Fibroblast of skin of abdomen (primary cell): Measurements from ENCODE around the gene DCST1.

Experiments used
- DNase-seq: peaks from one replicate; pipeline ENCODE4 v3.0.0-alpha.2; 2013

Gene DCST1

DNA sequence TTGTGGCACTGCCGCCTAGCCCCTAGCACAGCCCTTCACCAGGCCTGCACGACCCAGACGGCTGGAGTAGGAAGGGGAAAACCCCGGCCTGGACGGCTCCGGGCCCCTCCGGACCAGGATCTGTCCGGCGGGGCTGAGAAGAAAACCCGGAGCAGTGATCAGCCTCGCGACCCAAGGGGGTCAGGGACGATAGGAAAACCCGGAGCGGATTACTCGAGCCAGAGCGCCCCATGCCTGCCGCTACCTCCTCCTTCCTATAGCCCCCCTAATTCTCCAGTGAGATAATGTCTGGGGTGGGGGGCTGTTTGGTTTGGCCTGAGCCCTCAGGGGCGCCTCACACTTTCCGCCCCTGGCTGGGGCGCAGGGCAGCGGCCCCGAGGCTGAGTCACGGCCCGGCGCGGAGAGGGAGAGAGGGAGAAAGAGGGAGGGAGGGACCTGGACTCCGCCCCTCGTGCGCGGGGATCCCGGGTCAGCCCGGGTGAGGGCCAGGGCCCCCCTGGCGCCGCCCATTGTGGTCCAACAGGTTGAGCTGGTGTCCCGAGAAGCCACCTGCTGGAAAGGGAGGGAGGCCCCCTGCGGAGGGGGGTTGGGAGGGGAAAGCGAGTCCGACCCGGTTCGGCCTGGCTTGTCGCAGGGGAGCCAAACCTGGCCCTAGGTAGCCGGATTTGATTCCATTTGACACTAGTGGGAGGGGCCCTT is 32.7 kb upstream of the DCST1 start:
- peak; percentile 86 for DNase-seq

DNA sequence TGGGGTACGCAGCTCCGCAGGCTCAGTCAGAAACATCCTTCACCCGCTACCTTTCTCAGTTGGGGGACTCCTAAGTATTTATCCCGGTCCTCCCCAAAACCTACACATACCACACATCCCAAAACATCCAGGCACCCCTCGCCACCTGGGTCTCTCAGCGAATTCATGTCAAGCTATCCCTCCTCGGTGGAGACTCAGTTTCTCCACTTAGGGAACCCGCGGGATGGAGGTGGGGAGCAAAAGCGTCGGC is 32.3 kb upstream of the DCST1 start:
- no peak for DNase-seq

DNA sequence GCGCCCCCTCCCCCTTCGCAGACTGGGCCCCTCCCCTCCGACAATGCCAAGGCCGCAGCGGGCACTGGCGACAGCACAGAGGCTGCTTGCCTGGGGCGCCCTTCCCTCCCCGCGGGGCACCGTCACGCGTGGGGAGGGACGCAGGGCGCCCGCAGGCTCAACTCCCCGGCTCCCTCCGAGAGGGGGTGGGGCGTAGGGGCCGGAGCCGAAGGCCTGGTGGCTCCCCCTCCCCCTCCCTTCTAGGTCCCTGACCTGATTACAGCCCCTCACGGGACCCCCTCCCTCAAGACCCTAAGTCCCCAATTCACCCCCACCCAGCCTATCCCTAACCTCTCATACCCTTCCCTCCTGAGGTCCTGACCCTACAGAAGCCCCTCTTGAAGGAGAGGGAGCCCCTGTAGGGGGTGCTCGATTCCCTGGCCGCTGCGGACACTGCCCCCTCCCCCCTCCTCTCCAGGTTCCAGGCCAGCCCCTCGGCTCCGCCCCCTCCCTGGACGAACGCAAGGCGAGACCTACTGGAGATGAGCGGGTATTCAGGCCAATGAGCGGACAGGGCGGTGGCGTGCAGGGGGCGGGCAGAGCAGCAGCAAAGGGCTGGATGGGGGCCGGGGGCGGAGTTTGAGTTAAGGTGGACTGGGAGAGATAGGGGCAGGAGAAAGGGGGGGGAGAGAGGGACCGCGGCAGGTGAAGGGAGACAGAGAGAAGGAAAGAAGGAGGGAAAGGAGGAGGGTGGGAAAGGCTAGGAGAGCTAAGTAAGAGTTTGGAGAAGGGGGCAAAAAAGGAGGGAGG is 31.8 kb upstream of the DCST1 start:
- DNase-seq = peak; percentile 99

DNA sequence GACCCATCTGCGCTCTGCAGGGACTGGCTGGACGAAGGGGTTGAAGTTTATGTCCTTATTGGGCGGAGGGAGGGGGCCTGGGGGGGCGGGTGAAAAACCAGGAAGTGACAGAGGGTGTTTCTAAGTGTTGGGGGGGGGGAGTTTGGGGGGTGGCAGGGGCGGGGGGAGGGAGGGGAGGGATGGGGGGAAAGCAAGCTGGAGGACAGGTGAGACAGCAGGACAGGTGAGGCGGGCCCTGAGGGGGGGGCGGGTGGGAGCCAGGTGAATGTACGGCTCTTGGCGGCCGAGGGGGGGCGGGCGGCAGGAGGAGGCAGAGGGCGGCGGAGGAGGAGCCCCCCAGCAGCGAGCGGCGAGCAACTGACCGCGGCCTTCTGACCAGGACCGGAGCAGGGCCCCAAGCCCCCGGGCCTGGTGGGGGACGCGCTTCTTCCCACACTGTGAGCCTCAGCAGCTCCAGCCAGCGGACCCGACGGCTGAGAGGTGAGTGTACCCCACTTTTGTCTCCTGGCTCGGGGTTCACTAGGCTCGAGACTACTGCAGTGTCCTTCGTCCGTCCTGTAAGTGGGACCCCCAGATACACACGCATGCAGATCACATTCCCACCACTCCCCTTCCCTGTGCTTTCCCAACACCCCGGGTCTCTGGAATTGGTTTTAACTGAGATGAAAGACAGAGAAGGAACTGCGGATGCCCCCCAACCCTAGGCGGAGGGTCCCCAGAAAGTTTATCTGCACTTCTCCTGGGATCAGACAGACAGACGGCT is 31.0 kb upstream of the DCST1 start, which contains the start of gene ZBTB7B:
ZBTB7B (plus strand) TSS at position 339 of the 763 bp plus-strand sequence. CDS start 11,859 bp downstream, outside the sequence.
- DNase-seq = no peak

DNA sequence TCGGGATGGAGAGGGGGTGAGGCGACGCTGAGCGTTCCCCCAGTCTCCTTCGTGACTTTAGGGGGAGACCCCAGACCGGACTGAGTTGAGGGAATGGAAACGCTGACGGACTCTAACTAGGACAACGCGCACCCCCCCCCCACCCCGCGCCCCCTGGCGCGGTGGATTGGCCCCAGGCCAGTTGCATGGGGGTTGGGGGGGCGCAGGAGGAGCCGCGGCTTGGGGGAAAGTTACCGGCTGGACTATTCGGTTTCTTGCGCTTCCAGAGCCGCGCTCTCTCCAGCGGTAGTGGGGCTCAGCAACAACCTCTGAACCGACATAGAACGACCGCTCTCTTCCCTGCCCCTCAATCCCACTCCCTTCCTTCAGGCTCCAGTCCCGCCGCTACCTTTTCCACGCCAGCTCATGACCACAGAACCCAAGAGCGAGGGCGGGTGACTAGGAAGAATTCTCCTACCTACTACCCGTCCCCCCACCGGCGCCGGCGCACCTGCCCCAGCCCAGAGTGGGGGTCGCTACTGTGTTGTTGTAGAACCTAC is 30.3 kb upstream of the DCST1 start:
- no peak for DNase-seq

DNA sequence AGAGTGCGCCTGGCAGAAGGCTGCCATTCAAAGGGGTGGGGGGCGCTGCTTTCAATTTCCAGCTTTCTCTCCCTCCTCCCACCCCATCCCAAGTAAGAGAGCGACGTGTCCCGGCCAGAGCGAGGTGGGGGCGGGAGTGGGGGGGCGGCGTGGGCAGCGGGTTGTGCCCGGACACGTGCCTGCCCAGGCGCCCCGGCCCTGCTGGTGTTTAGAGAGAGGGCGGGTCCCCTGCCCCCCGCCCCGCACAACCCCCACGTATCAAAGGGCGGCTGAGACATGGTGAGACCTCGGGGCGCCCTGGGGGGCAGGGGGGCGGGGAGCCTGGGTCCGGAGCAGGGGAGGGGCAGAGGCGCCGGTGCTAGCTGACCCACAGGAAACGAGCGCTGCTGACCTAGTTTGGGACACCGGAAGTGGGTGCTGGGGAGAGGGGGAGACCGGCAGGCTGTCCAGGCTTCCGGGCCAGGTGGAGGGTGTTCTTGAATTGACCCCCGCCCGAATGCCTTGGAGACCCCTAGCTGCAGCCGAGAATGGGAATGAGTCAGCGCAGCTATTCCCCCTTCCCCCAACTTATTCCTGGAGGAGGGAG is 29.8 kb upstream of the DCST1 start:
- peak; percentile 40 for DNase-seq

DNA sequence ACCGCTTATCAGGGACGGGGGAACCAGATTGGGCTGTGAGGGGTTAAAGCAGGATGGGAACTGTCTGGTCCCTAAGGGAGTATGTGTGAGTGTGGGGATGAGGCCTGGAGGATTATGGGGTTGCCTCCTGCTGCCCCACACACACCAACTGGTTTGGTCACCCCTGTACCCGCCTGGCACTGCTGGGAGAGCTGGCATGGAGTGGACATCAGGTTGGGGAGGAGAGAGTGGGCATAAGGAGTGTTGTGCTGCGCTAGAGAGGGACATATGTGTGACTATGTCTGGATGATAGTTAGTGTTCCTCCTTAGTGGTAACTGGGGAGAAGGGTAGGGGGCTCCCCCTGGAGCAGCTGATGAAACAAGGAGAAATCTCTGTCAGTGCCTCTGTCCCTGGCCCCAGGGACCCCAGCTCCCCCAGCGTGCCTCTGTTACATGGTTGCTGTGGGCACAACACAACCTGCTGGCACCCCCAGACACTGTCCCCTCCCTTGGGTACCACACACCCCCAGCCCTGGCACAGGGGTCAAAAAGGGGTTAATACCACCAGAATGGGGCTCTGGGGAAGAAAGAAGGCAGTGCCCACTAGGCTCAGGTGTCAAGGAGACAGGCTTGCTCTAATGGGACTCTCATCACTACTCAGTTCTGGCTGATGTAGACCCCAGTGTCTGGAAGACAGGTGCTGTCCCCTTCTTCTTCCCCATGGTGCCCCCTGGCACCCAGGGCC is 29.1 kb upstream of the DCST1 start:
- no peak for DNase-seq

DNA sequence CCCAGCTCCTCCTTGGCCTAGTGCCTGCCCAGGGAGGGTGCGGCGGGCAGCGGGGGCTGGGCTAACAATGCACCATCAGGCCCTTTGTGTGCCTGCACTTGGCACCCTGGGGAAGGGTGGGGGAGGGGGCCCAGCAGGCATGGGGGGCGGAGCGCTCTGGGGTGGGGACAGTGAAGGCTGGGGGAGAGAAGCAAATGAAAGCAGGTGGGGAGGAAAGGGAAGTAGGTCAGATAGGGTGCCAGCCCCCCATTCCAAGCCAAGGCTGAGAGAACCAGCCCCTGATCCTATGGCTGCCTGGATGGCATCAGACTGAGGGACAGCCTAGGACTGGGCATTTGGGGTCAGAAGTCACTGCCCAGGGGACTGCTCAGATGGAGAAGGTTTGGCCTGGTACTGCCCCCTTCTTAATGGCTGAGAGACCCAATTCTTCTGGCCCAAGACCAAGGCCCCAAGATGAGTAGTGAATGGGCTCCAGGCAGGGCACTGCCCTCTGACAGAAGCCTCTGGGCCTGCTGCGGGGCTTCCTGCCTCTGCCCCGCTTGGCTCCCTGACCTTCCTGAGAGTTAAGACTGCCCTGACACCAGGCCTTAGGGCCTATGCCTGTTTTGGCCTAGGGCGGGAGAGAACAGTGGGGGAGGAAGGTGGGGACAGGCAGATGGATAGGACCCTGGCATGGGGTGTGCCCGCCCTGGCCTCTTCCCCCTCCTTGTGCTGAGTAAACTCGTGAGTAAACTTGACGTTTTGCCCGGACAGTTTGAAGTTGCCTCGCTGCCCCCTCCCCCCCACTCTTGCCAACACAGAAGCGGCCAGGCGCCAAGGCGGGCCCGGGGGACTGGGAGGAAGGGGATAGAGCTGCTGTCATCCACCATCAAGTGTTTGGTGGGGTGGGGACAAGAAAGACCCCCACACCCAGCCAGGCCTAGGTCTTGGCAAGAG is 28.3 kb upstream of the DCST1 start:
- DNase-seq = no peak

DNA sequence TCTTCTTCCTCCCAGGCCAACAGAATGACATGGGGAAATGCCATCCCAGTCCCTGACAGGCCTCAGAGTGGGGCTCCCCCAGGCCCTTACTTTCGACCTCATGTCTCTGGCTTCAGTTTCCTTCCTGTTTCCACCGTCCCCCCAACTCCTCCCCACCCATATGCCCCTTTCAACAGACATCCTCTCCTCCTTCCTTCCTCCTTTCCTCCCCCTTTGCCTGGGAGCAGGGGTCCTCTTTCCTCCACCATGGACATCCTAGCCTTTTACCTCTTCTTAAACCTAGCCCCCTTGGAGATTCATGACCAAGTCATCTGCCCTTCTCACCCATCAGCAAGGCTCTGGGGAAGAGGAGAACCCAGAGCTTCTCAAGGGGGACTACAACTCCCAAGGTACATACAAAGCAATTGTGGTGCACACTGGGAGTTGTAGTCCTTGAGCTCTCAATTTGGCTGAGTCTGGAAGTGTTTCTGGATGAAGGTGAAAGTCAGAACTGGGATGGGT is 27.0 kb upstream of the DCST1 start:
- DNase-seq = no peak

DNA sequence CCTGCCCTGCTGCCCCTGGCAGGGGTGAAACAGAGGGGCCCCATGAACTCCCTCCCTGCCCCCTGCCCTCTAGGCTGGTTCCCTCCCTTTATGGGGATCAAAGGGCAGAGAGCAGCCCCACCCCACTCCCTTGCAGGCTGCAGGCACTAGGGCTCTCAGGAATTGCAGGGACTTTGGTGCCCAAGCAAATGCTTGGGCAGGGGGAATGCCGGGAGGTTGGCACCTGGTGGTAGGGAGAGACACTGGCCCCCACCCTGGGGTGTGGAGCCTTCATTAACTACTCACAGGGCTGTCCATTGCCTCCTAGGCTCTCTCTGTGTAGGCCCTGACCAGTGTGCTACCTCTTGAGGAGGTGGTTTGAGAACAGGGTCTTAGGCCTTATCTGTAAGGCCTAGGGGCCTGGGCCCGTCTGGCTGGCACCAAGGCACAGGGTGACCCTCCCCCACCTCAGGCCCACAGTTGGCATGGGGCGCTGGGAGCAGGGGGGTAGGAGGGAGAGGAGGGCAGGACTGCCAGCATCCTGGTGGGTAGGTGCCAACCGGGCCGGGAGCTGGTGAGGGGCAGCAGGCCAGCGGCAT is 26.3 kb upstream of the DCST1 start:
- no peak for DNase-seq

DNA sequence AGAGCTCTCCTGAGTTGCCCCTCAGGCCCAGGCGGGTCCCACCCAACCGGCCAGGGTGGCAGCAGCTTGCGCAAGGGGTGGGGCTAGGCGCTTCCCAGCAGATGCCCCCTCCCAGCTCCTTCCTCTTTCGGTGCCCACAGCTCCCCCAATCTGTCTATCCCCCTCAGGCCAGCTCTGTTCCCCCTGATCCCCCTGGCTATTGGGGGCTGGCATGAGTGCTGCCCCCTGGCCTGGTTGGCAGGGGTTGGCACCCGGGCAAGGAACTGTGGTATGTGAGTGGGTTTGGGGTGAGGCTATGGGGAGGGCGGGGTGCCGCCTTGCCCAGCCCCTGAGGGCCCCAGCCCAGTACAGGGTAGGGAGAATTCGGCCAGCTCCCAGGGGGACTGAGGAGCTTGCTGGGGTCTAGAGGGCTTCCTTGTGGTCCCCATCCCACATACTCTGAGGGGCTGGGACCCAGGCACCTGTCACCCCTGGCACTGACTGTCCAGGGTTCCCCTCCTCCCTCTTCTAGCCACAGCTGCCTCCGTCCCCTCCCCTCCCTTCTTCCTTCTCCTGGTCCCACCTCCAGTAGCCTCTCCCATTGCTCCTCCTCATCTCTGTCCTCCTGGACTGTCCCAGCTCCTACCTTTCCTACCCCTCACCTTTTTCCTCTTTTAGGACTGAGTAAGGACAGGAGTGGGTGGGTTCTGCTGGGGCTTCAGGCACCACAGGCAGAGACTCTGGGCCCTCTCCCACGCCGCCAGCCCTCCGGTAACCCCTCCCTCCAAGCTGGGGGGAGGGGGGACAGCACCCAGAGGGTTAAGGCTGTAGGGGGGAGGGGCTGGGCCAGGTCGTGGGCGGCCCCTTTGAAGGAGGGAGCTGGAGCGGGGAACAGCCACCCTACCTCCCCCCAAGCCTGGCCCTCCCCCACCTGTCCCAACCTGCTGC is 25.3 kb upstream of the DCST1 start:
- no peak for DNase-seq

DNA sequence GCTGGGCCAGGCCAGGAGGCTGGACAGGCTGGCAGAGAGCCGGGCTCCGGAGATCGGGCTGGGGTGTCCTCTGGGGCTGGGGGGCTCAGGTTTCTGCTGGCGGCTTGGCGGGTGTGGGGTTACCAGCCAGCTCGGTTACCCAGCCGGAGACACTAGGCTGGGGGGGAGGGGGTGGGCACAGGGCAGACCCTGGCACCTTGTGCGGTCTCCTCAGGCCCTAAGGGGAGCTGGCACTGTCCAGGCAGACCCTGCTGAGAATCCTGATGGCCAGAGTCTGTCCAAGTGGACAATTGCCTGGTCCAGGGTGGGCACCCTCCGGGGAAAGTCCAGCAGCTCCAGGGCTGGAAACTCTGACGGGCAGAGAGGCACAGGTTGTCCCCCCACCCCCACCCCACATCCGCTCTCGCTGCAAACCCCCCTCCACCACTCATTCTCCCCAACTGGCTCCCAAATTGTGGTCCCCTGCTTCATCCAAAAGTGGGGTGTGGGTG is 24.4 kb upstream of the DCST1 start:
- no peak for DNase-seq

DNA sequence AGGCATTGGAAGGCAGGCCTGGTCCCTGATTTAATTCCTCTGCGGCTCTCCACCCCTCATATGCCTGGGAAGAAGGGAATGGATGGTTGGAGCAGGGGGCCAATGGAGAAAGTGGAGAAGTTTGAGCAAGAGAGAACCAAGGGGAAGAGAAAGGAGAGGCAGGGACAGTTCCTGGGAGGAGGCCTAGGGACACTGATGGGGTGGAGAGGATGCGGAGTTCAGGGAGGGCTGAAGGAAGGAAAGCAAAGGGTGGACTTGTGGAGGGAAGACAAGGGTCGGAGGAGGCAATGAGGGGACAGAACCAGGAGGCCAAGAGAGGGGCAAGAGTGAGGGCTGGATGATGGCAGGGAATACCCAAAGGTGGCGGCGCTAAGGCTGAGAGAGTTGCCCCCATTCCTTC is 23.9 kb upstream of the DCST1 start:
- DNase-seq = no peak

DNA sequence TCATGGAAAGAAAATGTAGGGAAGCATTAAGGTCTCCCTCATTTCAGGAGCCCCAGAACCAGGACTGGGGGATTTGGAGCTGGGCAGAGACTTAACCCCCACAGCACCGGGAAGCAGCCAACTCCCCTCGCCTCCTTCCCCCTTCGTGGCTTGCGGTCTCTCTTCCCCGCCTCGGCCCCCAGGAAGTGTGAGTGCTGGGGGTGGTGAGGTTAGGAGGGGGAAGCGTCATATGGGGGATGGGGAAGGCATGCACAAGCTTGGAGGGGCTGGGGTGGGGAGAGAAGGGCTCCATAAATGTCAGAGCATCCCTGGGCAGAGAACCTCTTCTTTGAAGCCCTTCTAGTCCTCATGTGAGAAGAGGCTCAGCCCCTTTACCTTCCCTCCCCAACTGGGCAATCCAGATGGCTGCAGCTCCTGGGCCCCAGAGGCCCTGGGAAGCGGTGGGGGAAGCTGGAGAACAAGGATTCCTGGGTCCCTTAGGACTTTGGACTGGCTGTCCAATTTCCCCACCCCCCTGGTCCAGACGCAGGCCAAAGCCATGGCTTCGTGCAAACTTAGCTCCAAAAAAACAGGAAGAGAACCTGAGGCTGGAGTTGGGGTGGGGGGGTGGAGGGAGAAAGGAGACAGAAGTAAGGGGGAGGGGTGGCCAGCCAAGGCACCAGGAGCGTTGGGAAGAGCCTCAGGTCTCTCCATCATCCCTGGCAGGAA is 23.3 kb upstream of the DCST1 start:
- DNase-seq = no peak

DNA sequence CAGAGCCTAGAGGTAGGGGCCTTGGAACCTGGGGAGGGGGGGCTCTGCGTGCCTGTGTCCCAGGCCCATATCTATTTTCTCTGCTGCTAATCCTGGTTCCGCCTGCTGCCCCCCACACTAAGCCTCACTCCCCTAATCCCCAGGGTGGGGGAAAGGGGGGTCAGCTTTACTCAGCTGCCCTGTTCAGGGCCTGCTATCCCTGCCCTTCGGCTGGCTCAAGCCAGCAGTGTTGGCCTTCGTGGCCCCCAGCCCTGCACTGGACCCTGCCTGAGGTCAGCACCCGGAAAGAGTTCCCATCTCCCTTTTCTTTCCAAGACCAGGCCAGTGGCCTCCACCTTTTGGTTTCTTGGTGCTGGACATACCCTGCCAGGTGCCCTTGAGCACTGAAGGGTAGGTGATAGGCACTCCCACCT is 22.6 kb upstream of the DCST1 start:
- no peak for DNase-seq

DNA sequence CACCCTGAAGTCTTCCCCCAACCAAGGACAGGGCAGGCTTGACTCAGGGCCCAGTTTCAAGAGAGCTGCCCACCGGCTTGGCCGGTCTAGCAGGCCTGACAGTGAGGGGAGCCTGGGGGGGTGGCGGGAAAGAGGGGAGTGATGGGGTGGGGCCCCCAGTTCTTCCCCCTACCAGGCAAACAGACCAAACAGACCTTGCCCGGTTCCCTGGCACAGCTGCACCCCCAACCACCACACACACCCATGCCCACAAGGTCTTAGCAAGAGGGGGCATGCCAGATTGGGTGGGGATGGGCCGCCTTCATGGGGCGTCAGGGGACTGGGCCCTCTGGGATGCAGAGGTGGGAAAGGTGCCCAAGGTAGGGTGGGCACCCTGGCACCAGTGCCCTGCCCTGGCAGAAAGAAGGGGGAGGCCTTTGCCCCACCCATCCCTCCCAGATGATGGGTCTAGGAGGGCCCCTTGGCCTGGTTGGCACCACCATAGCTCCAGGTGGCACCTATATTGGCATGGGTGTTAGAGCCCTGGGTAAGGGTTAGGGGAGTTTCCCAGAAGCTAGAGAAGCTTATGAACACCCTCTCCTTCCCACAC is 22.1 kb upstream of the DCST1 start:
- DNase-seq = no peak

DNA sequence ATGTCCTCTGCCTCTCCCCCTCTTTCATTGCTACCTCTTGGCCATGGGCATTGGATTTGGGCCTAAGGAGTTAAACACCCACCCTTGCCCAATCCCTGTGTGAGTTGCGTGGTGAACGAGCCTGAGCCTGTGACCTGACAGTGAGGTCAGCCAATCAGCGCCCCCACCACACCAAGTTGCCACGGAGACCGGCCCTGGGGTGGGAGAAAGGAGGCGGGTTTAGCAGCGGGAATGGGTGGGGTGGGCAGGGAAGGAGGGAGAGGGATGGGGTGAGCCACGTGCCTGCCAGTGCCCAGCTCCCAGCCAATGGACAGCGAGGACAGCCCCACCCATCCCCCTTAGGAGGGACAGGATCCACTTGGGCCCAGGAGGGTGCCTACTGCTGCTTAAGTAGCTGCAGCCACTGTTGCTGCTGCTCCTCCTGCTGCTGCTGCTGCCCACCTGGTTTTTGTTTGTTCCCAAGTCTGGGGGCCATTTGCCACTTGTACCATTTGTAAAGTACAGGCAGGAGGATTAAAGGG is 21.5 kb upstream of the DCST1 start:
- no peak for DNase-seq
